ENCODE data around the gene PLXDC1. TPM values are rescaled to one million over a fixed set of nuclear protein-coding genes. Genes with fewer than 3 reads are reported as not detected.

PLXDC1 gene
- total and polyA plus RNA-seq, 12 donors, result 7.3 to 21.3 (median 11.2) TPM

DNA sequence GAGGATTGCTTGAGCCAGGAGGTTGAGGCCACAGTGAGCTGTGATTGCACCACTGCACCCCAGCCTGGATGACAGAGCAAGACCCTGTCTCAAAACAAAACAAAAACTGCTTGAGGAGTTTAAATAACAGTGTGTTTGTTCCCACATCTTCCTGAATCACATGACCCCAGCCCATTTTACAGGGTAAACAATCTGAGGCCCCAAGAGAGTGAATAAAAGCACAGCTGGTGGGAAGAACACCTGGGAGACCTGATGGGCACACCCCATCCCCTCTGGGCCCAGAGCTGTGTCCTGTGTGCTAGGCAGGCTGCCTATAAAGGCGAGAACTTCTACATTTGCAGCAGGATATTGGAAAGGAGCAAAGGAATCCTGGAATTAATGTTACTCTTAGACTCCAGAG lies 69.6 kb downstream of the PLXDC1 start:
- Histone ChIP-seq H3K4me1 (peaks cover 11 to 56% (median 30%) of the 10 kb centered on the region in 9 donors), H3K9me3 (no peaks in the 10 kb centered on the region), H3K4me3 (no peak overlapping the region), H3K36me3 (peaks cover 0 to 33% (median 0%) of the 10 kb centered on the region in 9 donors), H3K27me3 (no peaks in the 10 kb centered on the region), H3K27ac (peak overlapping the region in 9 of 10 donors; percentile 3 to 91 (median 72))
- intact Hi-C loops (cut with DNase I), result loop anchor here in 3 of 10 donors (5.0 to 10.0 kb wide), 2 partner anchors 53 to 70 kb away; partner anchors contain the start of gene PLXDC1 (in 1 of the 3)
- 74 to 76% methylated on average over 1 of the region's 1 CpG for WGBS, 2 donors
- peak in 1 of 8 donors; percentile 4 for ATAC-seq
- TF ChIP-seq, protein P1, sequence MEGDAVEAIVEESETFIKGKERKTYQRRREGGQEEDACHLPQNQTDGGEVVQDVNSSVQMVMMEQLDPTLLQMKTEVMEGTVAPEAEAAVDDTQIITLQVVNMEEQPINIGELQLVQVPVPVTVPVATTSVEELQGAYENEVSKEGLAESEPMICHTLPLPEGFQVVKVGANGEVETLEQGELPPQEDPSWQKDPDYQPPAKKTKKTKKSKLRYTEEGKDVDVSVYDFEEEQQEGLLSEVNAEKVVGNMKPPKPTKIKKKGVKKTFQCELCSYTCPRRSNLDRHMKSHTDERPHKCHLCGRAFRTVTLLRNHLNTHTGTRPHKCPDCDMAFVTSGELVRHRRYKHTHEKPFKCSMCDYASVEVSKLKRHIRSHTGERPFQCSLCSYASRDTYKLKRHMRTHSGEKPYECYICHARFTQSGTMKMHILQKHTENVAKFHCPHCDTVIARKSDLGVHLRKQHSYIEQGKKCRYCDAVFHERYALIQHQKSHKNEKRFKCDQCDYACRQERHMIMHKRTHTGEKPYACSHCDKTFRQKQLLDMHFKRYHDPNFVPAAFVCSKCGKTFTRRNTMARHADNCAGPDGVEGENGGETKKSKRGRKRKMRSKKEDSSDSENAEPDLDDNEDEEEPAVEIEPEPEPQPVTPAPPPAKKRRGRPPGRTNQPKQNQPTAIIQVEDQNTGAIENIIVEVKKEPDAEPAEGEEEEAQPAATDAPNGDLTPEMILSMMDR (IDR thresholded peaks at IDR 0.05), result no peak
- DNase-seq, result no peak

DNA sequence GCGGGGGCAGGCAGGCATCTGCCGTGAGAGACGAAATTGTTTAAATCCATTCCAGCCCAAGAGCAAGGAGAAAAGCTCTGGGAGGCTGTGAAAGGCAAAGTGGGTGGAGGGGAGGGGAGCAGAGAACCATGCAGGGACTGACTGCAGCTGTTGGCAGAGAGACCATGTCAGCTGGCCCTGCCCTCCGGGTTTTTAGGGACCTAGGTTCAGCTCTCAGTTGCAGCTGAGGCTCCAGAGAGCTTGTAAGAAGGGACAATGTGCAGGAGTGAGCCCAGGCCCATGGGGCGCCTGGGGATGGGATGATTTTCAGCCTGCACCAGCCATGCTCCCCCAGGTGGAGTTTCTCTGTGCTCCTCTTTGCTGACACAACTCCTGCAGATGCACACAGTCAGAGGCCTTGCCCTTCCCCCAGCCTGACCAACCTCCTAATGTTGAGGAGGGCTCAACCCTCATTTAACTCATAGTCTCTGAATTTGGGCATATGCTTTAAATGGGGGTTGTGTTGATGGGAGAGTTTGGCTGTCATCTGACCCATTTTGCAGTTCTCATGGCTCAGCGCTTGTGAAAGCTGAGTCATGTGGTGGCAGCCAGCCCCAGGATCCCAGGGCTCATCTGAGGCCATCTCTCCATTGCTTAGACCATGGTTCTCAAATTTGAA lies 70.9 kb downstream of the PLXDC1 start:
- peak in 7 of 8 donors; percentile 33 to 66 (median 46) for ATAC-seq

DNA sequence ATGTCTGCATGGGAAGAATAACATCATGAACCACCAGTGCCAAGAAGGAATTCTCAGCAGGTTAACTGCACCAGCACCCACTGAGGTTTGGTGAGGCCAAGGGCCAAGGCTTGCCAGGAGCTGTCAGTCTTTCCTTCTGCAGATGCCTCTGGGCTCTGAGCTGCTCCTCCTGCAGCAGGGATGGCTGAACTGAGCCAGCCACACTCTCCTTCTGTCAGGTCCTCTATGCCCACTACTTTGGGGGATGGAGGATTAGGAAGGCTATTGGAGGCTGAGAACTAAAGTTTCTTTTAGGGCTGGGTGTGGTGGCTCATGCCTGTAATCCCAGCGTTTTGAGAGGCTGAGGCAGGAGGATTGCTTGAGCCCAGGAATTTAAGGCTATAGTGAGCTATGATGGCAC lies 71.6 kb downstream of the PLXDC1 start:
- DNase-seq, result no peak
- H3K27me3 ChIP-seq, result no peaks in the 10 kb centered on the region
- peaks cover 0 to 42% (median 0%) of the 10 kb centered on the region in 9 donors for H3K36me3 ChIP-seq
- no peaks in the 10 kb centered on the region for H3K9me3 ChIP-seq
- peaks cover 11 to 51% (median 30%) of the 10 kb centered on the region in 9 donors for H3K4me1 ChIP-seq
- intact Hi-C loops (cut with DNase I), result loop anchor here in 4 of 10 donors (5.0 to 10.0 kb wide), 4 partner anchors 53 to 72 kb away; partner anchors contain the start of gene PLXDC1 (in 1 of the 4)
- H3K4me3 ChIP-seq, result no peak overlapping the region
- no peak for ATAC-seq
- TF ChIP-seq, protein P1 (IDR thresholded peaks at IDR 0.05), result no peak
- 68 to 81% methylated on average over 1 of the region's 1 CpG for WGBS, 2 donors
- H3K27ac ChIP-seq, result peak overlapping the region in 6 of 10 donors; percentile 15 to 91 (median 40)

More for the DNA sequence above, 70.9 kb downstream of the PLXDC1 start:
- peak in 1 of 2 donors; percentile 56 for DNase-seq
- Histone ChIP-seq H3K27ac (peak overlapping the region in 7 of 10 donors; percentile 15 to 91 (median 72)), H3K27me3 (no peaks in the 10 kb centered on the region), H3K36me3 (peaks cover 0 to 39% (median 0%) of the 10 kb centered on the region in 9 donors), H3K4me3 (no peak overlapping the region), H3K9me3 (no peaks in the 10 kb centered on the region), H3K4me1 (peaks cover 11 to 55% (median 30%) of the 10 kb centered on the region in 9 donors)
- WGBS, 2 donors, result 57 to 68% methylated on average over 6 of the region's 6 CpGs
- TF ChIP-seq, protein P1 (IDR thresholded peaks at IDR 0.05), result no peak
- intact Hi-C loops (cut with DNase I), result loop anchor here in 3 of 10 donors (5.0 to 10.0 kb wide), 2 partner anchors 54 to 72 kb away; partner anchors contain the start of gene PLXDC1 (in 1 of the 3)

DNA sequence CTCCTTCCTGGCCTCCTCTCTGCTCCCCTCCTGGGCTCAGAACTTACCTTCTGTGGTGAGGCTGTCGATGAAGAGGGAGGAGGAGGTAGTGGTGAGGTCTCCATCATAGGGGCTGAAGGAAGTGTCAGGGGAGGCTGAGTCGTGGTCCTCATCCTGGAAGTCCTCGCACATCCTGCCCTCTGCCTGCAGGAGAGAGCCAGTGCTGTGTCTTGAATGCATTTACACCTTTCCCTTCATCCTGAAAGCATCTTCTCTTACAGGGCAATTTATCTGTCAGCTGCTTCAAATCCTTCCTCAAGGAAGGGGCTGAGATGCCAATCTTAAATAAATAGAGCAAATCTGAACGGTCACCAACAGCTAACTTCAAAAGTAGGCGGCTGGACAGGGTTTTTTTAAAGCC lies 73.6 kb downstream of the PLXDC1 start:
- DNase-seq (no peak), ATAC-seq (no peak)
- H3K4me1 ChIP-seq, result peaks cover 7 to 33% (median 25%) of the 10 kb centered on the region in 9 donors
- 65 to 66% methylated on average over 5 of the region's 5 CpGs for WGBS, 2 donors
- intact Hi-C loops (cut with DNase I), result loop anchor here in 2 of 10 donors (5.0 kb wide), 2 partner anchors 51 to 59 kb away; no protein-coding TSS in a partner anchor
- H3K9me3 ChIP-seq, result no peaks in the 10 kb centered on the region
- peaks cover 0 to 4% (median 0%) of the 10 kb centered on the region in 7 donors for H3K27me3 ChIP-seq
- peaks cover 0 to 47% (median 0%) of the 10 kb centered on the region in 9 donors for H3K36me3 ChIP-seq
- no peak overlapping the region for H3K27ac ChIP-seq
- no peak overlapping the region for H3K4me3 ChIP-seq
- TF ChIP-seq, protein P1 (IDR thresholded peaks at IDR 0.05), result no peak
